GM03348 (cell line): ENCODE results near the gene CXCR2.
"Not testable (repeated sequence)": the region's sequence is repeated elsewhere in the genome, so short reads cannot be mapped to it uniquely, and the experiment has no call there.

Experiments
- DNase-seq: peaks from one replicate; pipeline ENCODE4 v3.0.0; 2012; ENCODE audit warnings: low spot score

The CXCR2 gene

DNA sequence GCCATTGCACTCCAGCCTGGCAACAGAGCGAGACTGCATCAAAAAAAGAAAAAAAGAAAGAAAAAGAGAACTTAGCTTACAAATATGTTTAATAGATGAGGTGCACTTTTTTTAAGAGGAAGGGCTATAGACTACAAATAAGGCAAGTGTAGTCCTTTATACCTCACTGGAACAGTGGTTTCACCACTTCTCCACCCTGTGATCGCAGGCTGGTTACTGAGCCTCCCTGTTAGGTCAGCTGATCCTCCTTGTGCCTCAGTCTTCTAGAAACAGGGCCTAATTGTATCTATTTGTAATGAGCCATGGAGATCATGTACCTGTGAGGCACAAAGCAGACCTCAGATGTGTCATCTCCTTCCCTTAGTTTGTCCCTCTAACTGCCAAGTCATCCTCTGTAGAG, 4.5 kb downstream of the CXCR2 start:
- no peak for DNase-seq

GRCh38 chr2:218130822-218131221, 5.0 kb downstream of the CXCR2 start:
- DNase-seq: no peak

- no peak for DNase-seq
These were observed 11.7 kb downstream of the CXCR2 start for GRCh38 chr2:218137514-218137913.

DNA sequence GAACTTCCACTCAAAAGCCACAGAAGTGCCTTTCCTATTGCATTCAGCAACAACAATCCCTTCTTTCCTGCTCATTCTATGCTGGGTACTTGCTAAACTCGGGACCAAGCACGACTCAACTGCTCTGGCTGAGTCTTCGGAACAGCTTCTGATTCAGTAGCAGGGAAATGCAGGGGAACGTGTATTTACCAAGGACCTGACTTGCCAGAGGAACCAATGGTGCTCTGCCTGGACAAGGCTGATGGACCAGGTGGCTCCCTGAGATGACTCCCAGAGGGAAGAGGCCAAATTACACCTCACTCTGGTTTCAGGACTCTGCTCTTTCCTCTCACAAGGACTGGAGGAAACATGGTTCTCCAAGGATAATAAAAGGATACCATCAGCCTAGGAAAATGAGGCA, 12.2 kb downstream of the CXCR2 start:
- DNase-seq: no peak

DNA sequence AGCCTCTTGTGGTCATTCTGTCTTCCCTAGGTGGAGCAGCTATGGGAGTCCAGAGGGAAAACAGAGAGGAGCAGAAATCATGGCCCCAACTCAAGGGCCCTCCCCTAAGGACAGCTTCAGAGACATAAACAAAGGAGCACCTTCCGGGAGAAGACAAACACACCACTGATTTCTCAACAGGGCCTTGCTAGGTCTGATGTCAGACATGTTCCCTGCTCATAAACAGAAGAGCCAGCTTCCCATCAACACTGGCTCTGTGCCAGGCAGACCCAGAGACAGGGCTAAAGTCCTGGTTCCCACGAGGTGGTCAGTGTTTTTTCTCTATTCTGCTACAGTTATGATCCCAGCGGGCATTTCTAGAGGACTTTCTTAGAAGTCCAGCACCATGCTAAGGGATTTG, 19.3 kb downstream of the CXCR2 start:
- no peak for DNase-seq

GRCh38 chr2:218146056-218146455, 20.2 kb downstream of the CXCR2 start:
- DNase-seq: no peak

GRCh38 chr2:218149098-218149497, 23.3 kb downstream of the CXCR2 start:
- no peak for DNase-seq

- DNase-seq: no peak
These were observed 24.1 kb downstream of the CXCR2 start for GRCh38 chr2:218149848-218150440.

- DNase-seq: no peak
These were observed 26.3 kb downstream of the CXCR2 start for GRCh38 chr2:218152172-218152571.

DNA sequence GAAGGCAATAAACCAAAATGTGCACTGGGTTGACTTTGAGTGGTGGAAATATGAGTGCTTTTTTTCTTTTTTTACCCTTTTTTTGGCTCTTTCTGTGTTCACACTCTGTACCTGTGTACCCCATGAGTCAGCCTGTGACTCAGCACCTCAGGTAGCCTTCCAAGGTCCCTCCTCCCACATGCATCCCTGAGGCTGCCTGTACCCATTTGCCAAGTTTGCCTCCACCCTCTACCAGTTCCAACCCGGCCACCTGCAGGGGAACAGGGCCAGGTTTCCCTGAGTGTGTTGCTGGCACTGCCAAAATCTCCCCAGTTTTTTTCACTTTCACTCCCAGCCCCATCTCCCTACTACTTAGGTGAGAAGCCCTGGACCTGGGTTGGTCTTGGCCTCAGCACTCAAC, 26.9 kb downstream of the CXCR2 start:
- DNase-seq: no peak

DNA sequence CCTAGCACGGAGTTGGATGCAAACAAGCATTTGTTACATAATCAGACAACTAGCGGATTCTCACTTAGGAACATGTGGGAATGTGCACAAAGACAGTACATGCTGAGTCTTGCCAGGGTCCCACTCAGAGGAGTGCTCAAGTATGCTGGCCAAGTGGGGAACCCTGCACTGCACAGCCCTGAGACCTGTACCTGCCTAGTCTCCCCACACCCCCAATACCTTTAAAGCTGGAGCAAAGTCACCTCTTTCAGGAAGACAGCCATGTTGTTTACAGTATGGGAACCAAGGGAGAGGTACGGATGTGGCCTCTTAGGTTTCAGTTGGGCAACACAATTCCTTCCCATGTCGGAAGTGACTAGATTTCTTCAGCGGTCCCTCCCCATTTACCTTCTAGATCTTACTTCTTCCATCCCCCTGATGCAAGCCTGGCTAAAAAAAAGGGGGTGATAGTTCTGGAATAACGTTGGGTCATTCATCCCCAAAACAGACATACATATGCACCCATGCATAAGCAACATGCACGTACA, 30.2 kb downstream of the CXCR2 start:
- DNase-seq: no peak

DNA sequence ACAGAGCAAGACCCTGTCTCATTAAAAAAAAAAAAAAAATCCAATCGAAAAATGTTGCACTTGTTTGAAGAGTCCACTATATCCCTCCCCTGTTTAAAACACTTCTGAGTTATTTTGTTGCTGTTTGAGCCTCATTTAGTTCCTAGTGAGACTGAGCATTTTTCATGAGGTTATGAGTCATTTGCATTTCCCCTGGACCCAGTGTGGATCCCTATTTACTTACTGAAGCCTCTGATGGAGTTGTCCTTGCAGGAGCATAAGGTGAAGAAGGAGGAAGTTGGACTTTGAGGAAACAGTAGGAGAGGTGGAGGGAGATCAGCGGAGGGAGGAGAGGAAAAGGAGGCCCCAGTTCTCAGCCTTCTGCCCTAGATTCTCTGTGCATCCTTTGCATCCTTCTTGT, 35.8 kb downstream of the CXCR2 start:
- DNase-seq: no peak

DNA sequence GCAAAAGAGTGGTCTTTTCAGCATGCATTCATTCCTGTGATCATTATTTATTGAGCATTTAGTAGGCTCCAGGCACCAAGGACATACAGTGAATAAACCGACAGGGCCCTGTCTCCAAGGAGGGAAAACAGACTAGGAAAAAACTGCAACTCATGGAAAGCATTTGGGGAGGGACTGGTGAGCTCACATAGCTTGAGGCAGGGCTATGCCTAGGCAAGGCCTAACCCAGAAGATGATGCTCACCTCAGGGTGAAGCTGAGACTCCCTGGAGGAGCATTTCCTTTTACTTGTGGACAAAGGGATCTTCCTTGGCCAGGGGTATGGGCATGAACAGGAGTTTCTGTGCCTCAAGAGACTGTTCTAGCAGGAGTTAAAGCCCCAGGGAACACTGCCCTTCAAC, 37.0 kb downstream of the CXCR2 start:
- no peak for DNase-seq

- no peak for DNase-seq
These were observed 41.0 kb downstream of the CXCR2 start, which contains the start of gene CXCR1 for GRCh38 chr2:218166791-218167190. Gene CXCR1 (minus strand): TSS chr2:218166962. CDS start chr2:218165211, 1,751 bp downstream.

GRCh38 chr2:218168016-218168415, 42.2 kb downstream of the CXCR2 start:
- DNase-seq: no peak

DNA sequence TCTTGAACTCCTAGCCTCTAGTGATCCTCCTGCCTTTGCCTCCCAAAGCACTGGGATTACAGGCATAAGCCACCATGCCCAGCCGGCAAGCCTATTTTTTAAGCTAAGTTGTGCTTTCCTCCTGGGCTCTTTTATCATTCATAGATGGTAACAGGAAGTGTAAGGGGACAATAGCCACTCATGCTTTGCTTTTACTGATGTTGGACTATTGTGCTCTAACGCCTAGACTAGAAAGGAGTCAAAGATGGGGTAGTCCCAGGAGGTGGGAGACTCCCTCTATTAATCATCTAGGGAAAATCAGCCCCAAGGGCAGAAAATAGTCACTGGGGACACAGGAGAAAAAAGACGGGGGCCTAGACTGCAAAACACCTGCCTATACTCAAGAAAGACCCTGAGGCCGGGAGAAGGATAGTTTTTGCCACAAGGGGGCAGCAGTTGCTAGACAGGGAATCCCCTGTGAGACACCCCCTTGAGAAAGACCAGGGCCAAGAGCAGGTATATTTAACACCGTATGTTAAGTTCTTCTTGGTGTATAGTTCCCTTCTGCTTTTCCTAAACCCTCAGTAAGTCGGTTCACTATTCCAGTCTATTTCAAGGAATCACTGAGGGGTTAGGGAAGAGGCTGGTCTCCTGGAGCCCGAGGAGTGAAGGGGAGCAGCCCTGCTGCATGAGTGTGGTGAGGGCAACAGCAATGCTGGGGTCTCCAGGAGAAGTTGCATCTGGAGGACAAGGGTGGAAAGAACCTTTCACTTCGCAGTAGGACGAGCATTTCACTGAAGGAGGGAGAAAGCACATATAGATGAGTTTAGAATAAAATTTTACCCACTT, 43.0 kb downstream of the CXCR2 start:
- peak; percentile 64 for DNase-seq

DNA sequence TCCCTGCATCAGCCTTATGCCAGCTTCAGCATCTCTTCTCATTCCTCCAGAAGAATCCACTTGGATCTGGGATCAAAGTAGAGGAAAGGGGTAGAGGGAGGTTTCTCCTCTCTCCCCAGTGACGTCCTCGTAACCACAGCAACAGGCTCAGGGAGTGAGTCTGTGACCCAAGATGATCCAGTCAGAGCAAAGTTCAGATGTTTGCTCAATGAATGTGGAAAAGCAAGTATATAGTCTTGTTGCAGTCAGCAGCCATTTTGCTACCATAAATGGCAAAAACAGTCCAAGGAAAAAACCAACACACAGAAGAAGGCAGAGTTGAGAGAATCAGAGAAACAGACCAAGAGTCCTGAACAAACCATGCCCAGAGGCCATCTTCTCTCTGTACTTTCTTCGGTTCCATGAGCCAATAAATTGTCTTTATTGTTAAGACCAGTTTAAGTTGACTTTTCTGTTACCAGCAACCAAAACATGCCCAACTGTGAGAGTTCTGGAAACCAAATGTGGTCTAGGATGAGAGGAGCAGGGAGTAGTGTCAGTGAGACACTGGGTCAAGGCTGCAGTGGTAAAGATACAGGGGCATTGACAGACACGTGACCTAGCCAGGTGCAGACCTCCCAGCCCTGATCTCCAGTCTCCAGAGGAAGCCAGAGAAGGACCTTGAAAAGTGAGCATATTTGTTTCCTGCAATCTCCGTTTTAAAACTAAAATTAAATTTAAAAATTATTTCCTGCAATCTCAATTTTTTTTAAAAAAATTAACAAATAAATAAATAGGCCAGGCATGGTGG, 44.1 kb downstream of the CXCR2 start:
- no peak for DNase-seq

DNA sequence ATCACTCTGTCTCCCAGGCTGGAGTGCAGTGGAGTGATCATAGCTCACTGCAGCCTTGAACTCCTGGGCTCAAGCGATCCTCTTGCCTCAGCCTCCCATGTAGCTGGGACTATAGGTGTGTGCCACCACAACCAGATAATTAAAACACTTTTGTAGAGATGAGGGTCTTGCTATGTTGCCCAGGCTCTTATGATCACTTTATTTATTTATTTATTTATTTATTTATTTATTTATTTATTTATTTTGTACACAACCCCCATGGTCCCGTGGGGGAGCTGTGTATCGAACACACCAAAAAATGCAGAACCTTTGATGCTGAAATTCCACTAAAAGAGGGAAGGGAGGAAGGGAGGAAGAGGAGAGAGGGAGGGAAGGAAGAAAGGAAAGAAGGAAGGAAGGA, 45.9 kb downstream of the CXCR2 start:
- DNase-seq: not testable (repeated sequence)

- no peak for DNase-seq
These were observed 47.0 kb downstream of the CXCR2 start for GRCh38 chr2:218172845-218173244.

DNA sequence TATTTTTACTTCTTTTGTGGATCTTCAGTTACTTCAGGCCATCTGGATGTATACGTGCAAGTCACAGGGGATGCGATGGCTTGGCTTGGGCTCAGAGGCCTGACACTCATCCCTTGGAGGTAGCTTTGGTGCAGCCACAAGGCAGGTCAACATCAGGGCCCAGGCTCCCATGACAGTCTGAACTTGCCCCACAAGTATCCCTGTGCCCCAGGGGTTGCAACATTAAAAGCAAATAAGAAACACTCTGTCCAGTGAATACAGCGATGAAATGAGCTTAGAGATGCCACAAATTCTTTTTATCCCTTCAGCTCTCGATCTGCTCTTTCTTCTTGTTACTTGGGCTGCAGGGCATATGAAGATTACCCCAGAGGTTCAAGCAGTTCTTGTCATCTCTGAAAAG, 54.0 kb downstream of the CXCR2 start:
- no peak for DNase-seq

GRCh38 chr2:218180467-218181114, 54.8 kb downstream of the CXCR2 start:
- no peak for DNase-seq

DNA sequence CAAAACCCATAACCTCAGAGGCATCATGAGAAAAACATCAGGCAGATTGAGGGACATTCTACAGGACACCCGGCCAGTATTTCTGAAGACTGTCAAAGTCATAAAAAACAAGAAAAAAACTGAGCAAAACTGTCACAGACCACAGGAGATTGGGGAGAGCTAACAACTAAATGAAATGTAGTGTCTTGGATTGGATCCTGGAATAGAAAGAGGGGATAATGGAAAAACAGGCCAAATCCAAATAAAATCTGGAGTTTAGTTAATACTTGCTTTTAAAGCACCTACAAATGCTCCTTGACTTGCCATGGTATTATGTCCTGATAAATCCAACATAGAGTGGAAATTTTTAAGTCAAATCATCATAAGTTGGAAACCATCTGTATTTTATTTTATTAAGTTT, 58.5 kb downstream of the CXCR2 start:
- DNase-seq: no peak
